K562 (cell line): Measurements from ENCODE around the gene PRRT2.

ENCODE experiments used
- CHD2 ChIP-seq: IDR thresholded peaks from 2 replicates; pipeline ENCODE4 v1.6.1; 2011; ENCODE audit warnings: low read depth, low read length
- ELF4 ChIP-seq: fragments of 450-650 bp; formaldehyde crosslinking; IDR thresholded peaks from 2 replicates; pipeline ENCODE4 v1.4.0; 2022; ENCODE audit warnings: missing genetic modification characterization
- GTF2B ChIP-seq: IDR thresholded peaks from 2 replicates; pipeline ENCODE4 v1.6.1; 2011; ENCODE audit not compliant: insufficient read length; ENCODE audit errors: extremely low read depth
- KLF16 ChIP-seq: IDR thresholded peaks from 2 replicates; pipeline ENCODE4 v1.6.1; 2016; ENCODE audit warnings: antibody characterized with exemption
- PATZ1 ChIP-seq: fragments of 250-450 bp; sonication (Bioruptor Pico); IDR thresholded peaks from 2 replicates; pipeline ENCODE4 v1.5.0; 2020; ENCODE audit warnings: mild to moderate bottlenecking, borderline replicate concordance
- POLR2A ChIP-seq: fragments of 450-650 bp; conservative IDR thresholded peaks from 2 replicates; pipeline ENCODE4 v1.6.1; 2016
- POLR2AphosphoS5 ChIP-seq: IDR thresholded peaks from 2 replicates; pipeline ENCODE4 v1.6.1; 2011; ENCODE audit warnings: mild to moderate bottlenecking, low read depth, low read length, moderate library complexity; ENCODE audit not compliant: control insufficient read depth, insufficient read depth
- POLR3A ChIP-seq: IDR thresholded peaks from 2 replicates; pipeline ENCODE4 v1.6.1; 2011; ENCODE audit warnings: borderline replicate concordance, mild to moderate bottlenecking, moderate library complexity; ENCODE audit not compliant: insufficient read length, insufficient read depth; ENCODE audit errors: extremely low read depth
- TARDBP ChIP-seq: fragments of 450-650 bp; IDR thresholded peaks from 2 replicates; pipeline ENCODE4 v1.6.1; 2016

GRCh38 chr16:29774730-29775129 lies 37.3 kb upstream of the PRRT2 start:
- no peak for TF ChIP-seq POLR3A
- TF ChIP-seq ELF4: no peak
- no peak for TF ChIP-seq PATZ1
- TF ChIP-seq GTF2B: no peak
- no peak for TF ChIP-seq KLF16
- TF ChIP-seq TARDBP: no peak
- TF ChIP-seq POLR2A: no peak
- no peak for TF ChIP-seq CHD2
- no peak for TF ChIP-seq POLR2AphosphoS5
